ENCODE measurements around the gene ZNF275. TPM values are rescaled to one million over a fixed set of nuclear protein-coding genes. Genes with fewer than 3 reads are reported as not detected.

ZNF275 gene
- total and polyA plus RNA-seq, 2 of the 8 experiments (the other 6 are each of a cell fraction or from before 2014, with no cell fraction given) = 8.2 to 9.1 TPM

DNA sequence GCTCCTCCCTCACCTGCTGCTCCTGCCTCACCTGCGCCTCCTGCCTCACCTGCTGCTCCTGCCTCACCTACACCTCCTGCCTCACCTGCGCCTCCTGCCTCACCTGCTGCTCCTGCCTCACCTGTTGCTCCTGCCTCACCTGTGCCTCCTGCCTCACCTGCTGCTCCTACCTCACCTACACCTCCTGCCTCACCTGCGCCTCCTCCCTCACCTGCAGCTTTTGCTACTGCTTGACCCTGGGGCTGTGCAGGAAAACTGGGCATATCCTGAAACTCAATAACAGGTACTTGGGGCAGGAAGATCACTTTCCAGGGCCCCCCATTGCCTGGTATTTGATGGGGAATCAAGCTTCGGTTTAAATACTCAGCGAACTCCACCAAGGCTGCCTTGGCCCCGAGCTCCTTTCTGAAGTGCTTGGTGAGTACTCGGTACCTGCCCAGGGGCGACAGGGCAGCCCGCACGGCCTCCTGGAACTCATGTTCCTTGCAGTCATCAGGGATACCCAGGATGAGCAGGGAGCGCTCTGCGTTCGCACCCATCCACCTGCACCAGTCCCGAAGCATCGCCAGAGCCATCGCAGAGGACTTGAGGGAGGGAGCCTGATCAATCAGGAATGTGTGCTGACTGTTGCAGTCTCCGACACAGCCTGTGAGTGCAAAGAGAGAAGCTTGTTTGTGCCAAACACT is 64.5 kb downstream of the ZNF275 start:
- Histone ChIP-seq H3K4me2 (ENCODE audit: insufficient read depth in 1 of 2, low read depth in 2 of 2, low read length in 2 of 2) (no peak overlapping the region), H3K23ac (ENCODE audit: insufficient read length) (no peak overlapping the region), H3K9ac (replicated peaks in 1 of 4; ENCODE audit: extremely low read depth in 1 of 4, low read depth in 3 of 4, low read length in 3 of 4) (no peak overlapping the region), H4K8ac (ENCODE audit: extremely low read depth, insufficient read depth, low read length) (no peak overlapping the region), H4K5ac (ENCODE audit: insufficient read length, low read depth, low read length) (no peak overlapping the region), H3K27me3 (replicated peaks in 1 of 4; ENCODE audit: control insufficient read depth in 3 of 4, extremely low read depth in 1 of 4, insufficient read depth in 3 of 4, low read length in 3 of 4) (no peaks in the 10 kb centered on the region), H3K56ac (replicated peaks; ENCODE audit: insufficient read length, low read depth, low read length) (no peak overlapping the region), H2BK15ac (ENCODE audit: low read length) (no peak overlapping the region), H3K79me2 (ENCODE audit: control insufficient read depth in 1 of 2, insufficient read depth in 2 of 2, low read length in 2 of 2) (no peaks in the 10 kb centered on the region), H3K14ac (ENCODE audit: insufficient read length) (no peak overlapping the region), H2AK5ac (ENCODE audit: low read depth, low read length) (no peak overlapping the region), H3K36me3 (ENCODE audit: control insufficient read depth in 2 of 4, insufficient read depth in 4 of 4, low read length in 3 of 4) (no peaks in the 10 kb centered on the region), H3K4me3 (ENCODE audit: extremely low read depth in 1 of 4, insufficient read depth in 2 of 4, low read depth in 3 of 4, low read length in 4 of 4) (no peak overlapping the region), H2BK120ac (replicated peaks; ENCODE audit: low read depth, low read length) (no peak overlapping the region), H3K79me1 (ENCODE audit: low read depth, low read length) (no peaks in the 10 kb centered on the region), H3K18ac (ENCODE audit: extremely low read depth, low read length) (no peak overlapping the region), H2AFZ (ENCODE audit: low read length) (no peak overlapping the region), H2BK20ac (ENCODE audit: low read length) (no peak overlapping the region), H4K91ac (replicated peaks; ENCODE audit: insufficient read length, low read length) (no peak overlapping the region), H2BK12ac (ENCODE audit: low read depth, low read length) (no peak overlapping the region), H3K9me3 (ENCODE audit: insufficient read depth in 2 of 2, low read depth in 1 of 2, low read length in 1 of 2) (no peaks in the 10 kb centered on the region; a peak in 1 of 4 replicates), H3K27ac (ENCODE audit: low read depth, low read length) (no peak overlapping the region), H2BK5ac (ENCODE audit: low read depth, low read length) (no peak overlapping the region), H3K4ac (replicated peaks; ENCODE audit: insufficient read length, low read depth, low read length) (no peak overlapping the region), H3K23me2 (ENCODE audit: low read depth, low read length) (no peaks in the 10 kb centered on the region), H4K20me1 (replicated peaks in 1 of 2; ENCODE audit: control insufficient read depth in 1 of 2, insufficient read depth in 2 of 2, low read length in 2 of 2) (no peaks in the 10 kb centered on the region), H3K4me1 (replicated peaks in 1 of 4; ENCODE audit: control insufficient read depth in 3 of 4, insufficient read depth in 4 of 4, low read length in 3 of 4) (no peaks in the 10 kb centered on the region)
- TF ChIP-seq KDM4A (IDR thresholded peaks at IDR 0.05; ENCODE audit: low read depth, low read length, severe bottlenecking) (no peak), CTBP2 (IDR thresholded peaks at IDR 0.05; ENCODE audit: borderline replicate concordance, insufficient read depth, insufficient read length, low read length) (no peak), RNF2 (IDR thresholded peaks at IDR 0.05; ENCODE audit: borderline replicate concordance, low read depth, low read length, missing control alignments, poor library complexity, severe bottlenecking) (no peak), BRCA1 (IDR thresholded peaks at IDR 0.05; ENCODE audit: low read depth, low read length) (no peak), JUND (IDR thresholded peaks at IDR 0.05; ENCODE audit: low read length) (no peak), SP2 (IDR thresholded peaks at IDR 0.05; ENCODE audit: low read length) (no peak), CREB1 (IDR thresholded peaks at IDR 0.05) (no peak)
- ChIA-PET CTCF (ENCODE audit: partially characterized antibody) (interaction anchor here (0.9 to 1.6 kb wide), 3 partner anchors 10 to 457 kb away, joined by 3 to 5 read pairs (median 3); no protein-coding TSS in a partner anchor), POLR2A (ENCODE audit: partially characterized antibody) (no interaction called here)
- FAIRE-seq = no peak
- 85% methylated on average over 6 of the region's 17 CpGs; no CpG with 5 or more reads in 1 of the 2 experiments for WGBS, 2 experiments (ENCODE audit: extremely low coverage in 1 of 2, insufficient coverage in 1 of 2, insufficient read length in 1 of 2, insufficient replicate concordance in 2 of 2, low coverage in 1 of 2, low lambda C conversion rate in 2 of 2, missing lambda C conversion rate in 1 of 2)
- no peak for DNase-seq (ENCODE audit: low read depth in 1 of 2, low spot score in 2 of 2)

All from H1 (cell line).